Measurements from ENCODE around the gene AGAP1.
A peak's percentile ranks its signal among the peaks of the same experiment; 100 is the strongest.

Gene AGAP1

DNA sequence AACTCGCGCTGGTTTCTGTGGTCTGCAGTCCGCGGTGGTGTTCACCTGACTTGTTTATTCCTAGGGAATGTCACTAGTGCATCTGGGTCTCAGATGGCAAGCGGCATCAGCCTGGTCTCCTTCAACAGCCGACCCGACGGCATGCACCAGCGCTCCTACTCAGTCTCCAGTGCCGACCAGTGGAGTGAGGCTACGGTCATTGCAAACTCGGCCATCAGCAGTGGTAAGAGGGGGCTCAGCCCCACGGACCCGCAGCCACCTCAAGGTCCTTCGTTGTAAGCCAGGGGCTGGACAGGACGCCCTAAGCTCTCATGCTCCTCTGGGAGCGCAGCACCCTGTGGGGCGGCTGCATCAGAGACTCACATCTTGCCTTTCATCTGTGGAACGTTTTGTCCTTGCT is 436.9 kb downstream of the AGAP1 start:
- TF ChIP-seq CTCF (IDR thresholded peaks at IDR 0.05; ENCODE audit: low read depth, low read length), result no peak
- H3K4me3 ChIP-seq (replicated peaks in 1 of 2; ENCODE audit: low read depth in 2 of 2, low read length in 2 of 2), result no peak overlapping the region

GRCh38 chr2:235931676-235932075 is 437.8 kb downstream of the AGAP1 start:
- no peak for DNase-seq (ENCODE audit: low read depth in 2 of 2)
- no peak for TF ChIP-seq CTCF (IDR thresholded peaks at IDR 0.05; ENCODE audit: low read depth, low read length)
- no peak overlapping the region for H3K4me3 ChIP-seq (replicated peaks in 1 of 2; ENCODE audit: low read depth in 2 of 2, low read length in 2 of 2)

More for the DNA sequence above, 436.9 kb downstream of the AGAP1 start:
- DNase-seq (ENCODE audit: low read depth in 2 of 2), result no peak

DNA sequence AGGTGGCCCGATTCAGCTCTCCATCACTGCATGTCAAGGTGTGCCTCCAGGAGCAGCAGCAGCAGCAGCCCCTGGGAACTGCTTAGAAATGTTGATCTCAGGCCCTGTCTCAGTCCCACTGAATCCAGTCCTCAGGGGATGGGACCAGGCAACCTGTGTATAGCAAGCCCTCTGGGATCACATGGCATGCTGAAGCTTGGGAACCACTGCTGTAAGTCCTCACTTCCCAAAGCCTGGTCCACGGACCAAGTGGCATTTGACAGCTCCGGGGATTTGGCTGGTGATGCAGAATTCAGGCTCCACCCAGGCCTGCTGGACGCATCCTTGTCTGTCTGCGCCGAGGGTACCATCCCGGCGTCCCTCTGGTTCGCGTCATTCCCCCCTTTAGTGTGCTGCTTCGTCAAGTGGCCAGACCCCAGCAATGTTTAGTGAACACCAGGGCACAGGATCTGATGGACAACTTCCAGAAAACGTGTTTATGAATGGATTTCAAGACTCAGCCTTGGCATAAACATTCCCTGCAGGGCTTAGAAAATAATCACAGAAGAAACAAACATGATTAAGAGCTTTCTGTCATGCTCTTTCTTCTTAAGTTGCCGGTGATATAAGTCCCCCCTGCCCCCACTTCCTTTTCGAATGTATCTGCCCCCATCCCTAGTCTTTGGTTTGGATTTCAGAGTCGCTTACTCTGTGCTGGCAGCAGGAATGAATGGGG is 440.4 kb downstream of the AGAP1 start:
- no peak overlapping the region for H3K4me3 ChIP-seq (replicated peaks in 1 of 2; ENCODE audit: low read depth in 2 of 2, low read length in 2 of 2)
- TF ChIP-seq CTCF (IDR thresholded peaks at IDR 0.05; ENCODE audit: low read depth, low read length), result no peak
- DNase-seq (ENCODE audit: low read depth in 2 of 2), result no peak

DNA sequence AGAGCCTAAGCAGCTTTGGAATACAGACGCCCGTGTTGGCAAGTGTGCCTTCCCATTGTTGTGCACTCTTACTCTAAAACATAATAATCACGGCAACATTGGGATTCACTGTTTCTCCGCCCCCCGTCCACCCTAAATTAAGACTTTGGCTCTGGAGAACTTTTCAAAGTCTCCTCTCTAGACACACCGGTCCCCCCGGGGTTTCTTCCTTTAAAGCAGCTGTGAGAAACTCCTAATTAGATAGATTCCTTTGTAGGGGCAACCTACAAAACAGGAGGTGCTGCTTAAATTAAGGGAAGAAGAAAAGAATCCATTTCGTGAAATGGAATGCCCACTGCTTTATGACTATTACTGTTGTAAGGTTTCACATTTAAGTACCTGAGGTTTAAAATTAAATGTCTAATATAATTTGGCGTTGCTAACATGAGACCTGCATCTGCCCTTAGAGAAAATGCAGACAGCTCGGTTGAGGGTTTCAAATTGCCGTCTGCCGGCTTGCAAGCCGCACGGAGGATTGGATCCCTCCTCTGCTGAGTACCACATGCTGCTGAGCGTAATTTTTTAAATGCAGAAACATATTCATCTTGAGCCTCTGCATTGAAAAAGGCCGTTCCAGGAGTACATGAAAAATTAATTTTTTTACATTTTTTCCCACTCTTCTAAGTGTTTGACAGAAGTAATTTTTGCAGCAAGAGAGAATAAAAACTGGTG is 441.1 kb downstream of the AGAP1 start:
- no peak for DNase-seq (ENCODE audit: low read depth in 2 of 2)
- no peak overlapping the region for H3K4me3 ChIP-seq (replicated peaks in 1 of 2; ENCODE audit: low read depth in 2 of 2, low read length in 2 of 2)
- TF ChIP-seq CTCF (IDR thresholded peaks at IDR 0.05; ENCODE audit: low read depth, low read length), result no peak

DNA sequence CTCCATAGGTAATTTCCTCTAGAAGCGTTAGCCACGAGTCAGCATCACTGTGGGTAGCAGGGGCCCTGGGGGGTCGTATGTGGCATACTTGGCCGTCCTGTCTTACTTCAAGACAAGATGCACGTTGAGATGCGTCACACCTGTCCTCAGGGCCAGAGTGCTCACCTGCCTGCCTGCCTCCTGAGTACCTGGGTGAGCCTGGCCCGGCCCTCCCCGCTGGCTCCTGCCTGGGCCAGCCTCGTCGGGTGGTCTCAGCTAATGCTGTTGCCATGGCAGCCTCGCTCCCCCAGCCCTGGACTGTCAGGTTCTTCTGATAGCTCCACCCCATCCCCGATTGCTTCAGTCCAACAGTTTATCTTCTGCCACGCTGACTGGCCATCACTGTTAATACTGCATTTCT is 441.9 kb downstream of the AGAP1 start:
- TF ChIP-seq CTCF (IDR thresholded peaks at IDR 0.05; ENCODE audit: low read depth, low read length), result no peak
- H3K4me3 ChIP-seq (replicated peaks in 1 of 2; ENCODE audit: low read depth in 2 of 2, low read length in 2 of 2), result no peak overlapping the region
- DNase-seq (ENCODE audit: low read depth in 2 of 2), result no peak

GRCh38 chr2:235936493-235936892 is 442.6 kb downstream of the AGAP1 start:
- no peak overlapping the region for H3K4me3 ChIP-seq (replicated peaks in 1 of 2; ENCODE audit: low read depth in 2 of 2, low read length in 2 of 2)
- peak; percentile 11 to 25 for DNase-seq (ENCODE audit: low read depth in 2 of 2)
- TF ChIP-seq CTCF (IDR thresholded peaks at IDR 0.05; ENCODE audit: low read depth, low read length), result peak; percentile 50

Measured in cardiac fibroblast (primary cell).